ENCODE data around the gene ZRANB3.

GRCh38 chr2:135130751-135131150 is 400.3 kb downstream of the ZRANB3 start:
- TF ChIP-seq CTCF (conservative IDR thresholded peaks at IDR 0.05) = no peak
- TF ChIP-seq EZH2 (IDR thresholded peaks at IDR 0.05; ENCODE audit: low read depth) = no peak
